ENCODE measurements around the gene RGSL1.

Gene RGSL1

DNA sequence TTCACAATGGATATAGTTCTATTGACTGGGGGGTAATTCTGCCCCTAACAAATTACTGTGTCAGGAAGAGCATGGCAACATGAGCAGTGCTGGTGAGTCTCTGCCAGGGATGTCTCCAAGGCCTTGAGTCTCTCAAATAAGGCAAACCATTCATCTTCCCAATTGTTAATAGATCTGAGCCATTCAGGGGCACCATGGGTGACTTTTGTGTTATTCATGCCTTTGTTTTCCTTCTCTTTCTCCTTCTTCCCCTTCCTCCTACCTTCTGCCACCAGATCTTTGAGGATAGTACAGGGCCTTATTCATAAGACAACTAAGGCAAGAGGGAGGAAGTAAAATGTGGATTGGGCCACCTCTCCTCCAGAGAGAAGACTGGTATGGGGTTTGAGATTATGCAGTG, at the start of gene RGSL1:
Gene RGSL1, plus strand, starts transcription at position 60 of the 400 bp plus-strand sequence. Its CDS starts 20 bp downstream, at position 80.
- DNase-seq: no peak

DNA sequence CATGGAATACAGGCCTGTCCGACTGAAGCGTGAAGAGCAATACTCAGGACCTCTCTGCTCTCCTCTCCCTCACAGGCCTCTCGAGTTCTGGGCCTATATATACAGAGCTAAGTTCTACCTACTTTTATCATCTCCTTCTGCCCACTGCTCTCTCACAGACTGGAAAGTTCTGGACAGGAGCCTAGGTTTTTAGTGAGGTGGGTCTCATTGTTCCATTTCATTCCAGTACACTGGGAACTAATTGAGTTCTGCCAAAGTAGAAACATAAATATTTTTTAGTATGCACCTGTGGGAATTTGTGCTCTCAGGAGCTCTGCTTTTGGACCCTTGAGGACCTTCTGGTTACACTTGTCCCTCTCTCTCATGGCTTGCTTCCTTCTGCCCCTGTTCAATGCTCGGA, 49.4 kb upstream of the RGSL1 start, which contains the start of gene TEDDM1:
Gene TEDDM1, minus strand, starts transcription at position 101 of the 400 bp plus-strand sequence. CDS start 182 bp downstream, outside the sequence.
- no peak for DNase-seq

DNA sequence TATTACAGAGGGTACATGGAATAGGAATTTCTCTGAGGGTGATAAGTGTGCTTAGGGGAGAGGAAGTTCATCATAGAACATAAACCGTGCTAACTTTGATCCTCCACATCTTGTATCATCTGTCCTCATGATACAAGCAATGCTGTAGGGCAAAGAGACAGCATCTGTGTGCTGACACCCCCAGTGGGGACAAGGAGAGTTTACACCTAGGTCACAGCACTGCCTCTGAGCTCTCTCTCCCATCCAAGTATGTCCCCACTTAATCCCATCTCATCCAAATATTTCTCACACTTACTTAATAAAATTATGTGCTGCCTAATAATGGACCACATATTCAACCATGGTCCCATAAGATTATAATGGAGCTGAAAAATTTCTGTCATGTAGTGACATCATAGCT, 45.2 kb upstream of the RGSL1 start:
- DNase-seq: no peak

DNA sequence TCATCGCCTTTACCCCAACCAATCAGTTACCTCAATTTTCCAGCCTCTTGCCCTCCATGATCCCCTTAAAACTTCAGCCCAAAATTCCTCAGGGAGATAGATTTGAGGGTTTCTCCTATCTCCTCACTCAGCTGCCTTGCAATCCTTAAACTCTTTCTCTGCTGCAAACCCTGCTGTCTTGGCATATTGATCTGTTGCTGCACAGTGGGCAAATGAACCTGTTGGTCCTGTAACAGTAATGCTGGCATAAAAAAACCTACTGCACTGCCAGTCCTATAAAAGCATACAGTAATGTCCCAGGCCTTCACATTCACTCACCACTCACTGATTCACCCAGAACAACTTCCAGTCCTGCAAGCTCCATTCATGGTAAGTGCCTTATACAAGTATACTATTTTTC, 44.4 kb upstream of the RGSL1 start:
- no peak for DNase-seq

DNA sequence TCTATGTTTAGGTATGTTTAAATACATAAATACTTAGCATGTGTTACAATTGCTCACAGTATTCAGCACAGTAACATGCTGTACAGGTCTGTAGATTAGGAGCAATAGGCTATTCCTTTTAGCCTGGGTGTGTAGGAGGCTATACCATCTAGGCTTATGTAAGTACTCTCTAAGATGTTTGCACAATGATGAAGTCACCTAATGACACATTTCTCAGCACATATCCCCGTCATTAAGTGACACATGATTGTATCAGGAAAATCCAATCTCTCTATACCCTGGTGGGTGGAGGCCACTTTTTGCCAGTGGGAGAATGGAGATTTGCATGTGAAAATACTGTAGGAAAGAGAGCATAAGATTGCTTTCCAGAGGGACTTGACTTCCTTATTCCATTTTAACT, 43.9 kb upstream of the RGSL1 start:
- no peak for DNase-seq

DNA sequence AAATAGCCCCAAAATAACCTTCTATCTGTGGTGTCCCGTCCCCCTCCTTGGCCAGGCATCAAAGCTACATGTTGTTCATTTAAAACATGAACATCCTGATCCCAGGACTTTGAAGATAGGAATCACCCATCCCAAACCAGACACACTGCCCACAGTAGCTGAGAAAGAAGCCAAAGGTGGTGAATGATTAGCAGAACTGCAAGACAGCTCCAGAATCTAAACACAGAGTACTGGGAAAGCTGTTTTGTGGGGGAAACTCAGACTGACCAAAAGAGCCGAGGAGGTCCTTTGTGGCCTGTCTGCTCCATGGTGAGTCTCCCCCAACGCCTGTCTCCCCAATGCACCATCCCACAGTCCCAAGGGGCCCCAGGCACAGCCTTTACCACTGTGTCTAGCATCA, 42.2 kb upstream of the RGSL1 start:
- no peak for DNase-seq

DNA sequence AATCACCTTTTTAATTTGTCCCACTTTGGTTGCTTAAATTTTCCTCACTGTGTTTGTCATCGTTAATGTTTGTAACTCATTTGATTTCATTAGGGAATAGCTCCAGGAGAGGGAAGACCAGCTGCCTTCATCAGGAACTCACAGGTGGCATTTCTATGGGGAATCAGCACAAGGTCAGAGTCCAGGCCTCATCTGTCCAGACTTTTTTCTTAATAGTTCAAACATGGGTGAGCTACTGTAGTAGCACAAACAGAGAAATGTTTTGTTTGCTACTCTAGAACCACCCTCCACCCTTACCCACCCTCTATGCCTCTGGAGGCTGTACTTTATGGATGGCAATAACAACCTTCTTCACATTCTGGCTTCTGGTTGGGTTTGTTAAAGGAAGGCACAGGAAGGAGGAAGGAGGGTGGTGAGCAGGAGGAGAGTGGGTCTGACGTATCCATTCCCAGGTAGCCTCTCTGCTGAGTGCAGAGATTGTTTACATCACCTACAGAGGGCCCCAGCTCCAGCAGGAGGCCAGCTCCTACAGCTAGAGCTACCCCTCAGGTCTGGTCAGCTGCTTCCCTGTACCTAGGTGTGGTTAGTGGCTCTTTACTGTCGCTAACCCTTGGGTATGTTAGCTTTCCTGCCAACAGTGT, 41.4 kb upstream of the RGSL1 start:
- no peak for DNase-seq

DNA sequence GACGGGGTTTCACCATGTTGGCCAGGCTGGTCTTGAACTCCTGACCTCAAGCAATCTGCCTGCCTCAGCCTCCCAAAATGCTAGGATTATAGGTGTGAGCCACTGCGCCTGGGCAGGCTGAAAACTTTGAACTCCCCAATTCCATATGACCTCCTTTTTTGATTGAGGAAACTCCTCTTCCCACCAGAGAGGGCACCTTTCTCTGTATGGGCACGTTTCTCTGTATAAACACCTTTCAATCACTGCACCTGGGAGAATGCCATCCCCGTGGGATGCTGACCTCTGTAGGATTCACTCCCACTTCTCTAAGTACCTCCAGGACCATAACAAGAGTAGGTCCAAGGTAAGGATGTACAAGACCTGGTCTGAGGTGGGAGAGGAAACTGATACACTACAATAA, 39.8 kb upstream of the RGSL1 start:
- DNase-seq: no peak

DNA sequence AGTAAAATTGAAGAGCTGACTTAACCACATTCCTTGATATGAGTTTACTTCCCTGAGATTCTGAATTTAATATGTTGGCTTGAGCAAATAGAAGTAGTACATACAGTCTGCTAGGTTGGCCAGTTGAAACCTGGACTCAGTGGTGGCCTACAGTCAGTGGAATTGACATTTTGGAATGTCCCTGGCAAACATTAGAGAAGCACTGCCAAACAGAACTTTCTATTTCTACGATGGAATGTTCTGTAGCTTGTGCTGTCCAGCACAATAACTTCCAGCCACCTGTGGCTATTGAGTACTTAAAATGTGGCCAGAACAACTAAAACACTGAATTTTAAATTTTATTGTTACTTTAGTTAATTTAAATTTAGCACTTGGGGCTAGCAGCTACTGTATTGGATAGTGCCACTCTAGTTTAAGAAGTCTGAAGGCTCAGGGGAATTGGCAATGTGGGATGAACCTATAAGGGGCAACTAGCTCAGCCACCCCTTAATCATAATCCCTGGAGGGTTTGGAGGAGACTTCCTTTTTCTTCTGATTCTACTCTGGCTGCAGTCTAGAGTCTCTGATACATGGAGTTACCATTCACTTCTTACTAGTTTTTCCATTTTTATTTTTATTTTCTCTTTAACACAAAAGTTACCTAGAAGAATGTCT, 39.2 kb upstream of the RGSL1 start:
- DNase-seq: no peak

DNA sequence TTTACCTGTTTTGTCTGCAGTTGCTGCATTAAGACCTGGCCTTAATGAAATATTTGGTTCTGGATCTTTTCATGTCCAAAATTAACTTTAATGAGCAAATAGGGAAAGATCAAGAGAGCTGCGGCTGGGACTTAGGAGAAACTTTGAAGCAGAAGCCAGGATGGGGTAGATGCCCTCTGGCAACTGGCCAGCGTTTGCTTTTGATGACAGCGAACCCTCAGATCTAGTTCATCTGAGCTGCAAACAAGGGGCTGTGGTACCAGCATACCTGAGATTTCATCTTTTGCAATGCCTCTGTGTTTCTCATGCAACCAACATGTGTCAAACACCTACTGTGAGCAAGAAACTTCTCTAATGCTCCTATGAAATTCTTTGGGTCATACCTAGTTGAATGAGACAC, 36.5 kb upstream of the RGSL1 start:
- no peak for DNase-seq

DNA sequence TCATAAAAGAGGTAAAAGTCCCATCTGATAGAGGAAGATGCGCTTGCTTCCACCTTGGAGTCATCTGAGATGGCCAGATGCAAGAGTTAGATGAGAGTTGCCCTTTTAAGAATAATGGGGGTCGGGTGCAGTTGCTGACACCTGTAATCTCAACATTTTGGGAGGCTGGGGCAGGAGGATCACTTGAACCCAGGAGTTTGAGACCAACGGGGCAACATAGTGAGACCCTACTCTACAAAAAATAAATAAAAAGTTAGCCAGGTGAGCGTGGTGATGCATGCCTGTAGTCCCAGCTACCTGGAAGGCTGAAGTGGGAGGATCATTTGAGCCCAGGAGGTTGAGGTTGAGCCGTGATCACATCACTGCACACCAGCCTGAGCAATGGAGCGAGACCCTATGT, 36.0 kb upstream of the RGSL1 start:
- no peak for DNase-seq

DNA sequence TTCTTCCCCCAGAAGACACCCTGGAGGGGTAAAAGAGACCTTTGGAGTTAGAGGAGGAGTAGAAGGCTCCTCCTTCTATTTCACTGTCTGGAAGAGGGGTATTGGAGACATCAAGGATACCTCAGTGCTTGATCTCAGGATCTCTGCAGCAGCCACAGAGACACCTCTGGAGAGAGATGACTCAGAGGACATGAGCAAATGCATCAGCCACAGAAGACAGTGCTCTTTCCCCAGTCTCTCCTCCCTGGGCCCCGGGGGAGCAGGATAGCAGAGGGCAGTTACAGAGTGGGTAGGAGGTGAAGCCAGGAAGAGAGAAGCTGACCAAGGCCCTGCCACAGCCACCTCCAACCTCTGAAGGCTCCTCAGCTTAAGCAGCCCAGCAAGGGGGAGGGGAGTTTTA, 34.2 kb upstream of the RGSL1 start:
- no peak for DNase-seq

DNA sequence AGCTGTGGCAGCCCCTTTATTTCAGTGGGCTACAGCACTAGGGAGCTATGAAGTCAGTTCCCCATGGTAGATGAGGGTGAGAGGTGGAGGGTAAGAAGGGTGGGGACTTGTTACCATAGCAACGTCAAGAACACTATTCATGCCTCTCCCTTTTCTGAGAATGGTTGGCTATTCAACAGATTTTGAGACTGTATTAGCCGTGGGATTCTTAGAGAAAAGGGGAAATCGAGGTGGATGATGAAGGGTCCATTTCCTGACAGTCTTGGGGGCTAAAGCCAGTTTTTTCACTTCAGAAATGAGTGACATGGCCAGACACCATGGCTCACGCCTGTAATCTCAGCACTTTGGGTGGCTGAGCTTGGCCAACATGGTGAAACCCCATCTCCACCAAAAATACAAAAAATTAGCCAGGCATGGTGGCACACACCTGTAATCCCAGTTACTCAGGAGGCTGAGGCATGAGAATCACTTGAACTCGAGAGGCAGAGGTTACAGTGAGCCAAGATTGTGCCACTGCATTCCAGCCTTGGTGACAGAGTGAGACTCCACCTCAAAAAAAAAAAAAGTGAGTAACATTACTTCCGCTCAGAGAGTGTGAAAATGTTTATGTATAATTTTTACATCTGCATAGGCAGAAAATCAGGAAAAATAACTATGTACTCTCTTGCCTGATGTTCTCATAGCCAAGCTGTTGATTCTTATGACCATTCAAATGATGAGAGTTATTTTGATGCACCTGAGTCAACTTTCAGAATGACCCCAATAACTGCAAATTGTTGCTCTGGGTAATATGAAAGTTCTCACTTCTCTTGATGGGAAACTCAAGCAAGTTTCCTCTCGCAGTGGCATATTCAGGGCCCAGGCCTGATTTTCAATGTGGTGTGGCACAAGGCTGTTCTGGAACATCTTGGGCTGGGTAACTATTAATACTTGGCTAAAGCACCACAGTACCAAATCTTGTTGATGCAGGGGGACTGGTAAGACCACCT, 23.2 kb upstream of the RGSL1 start:
- DNase-seq: no peak

DNA sequence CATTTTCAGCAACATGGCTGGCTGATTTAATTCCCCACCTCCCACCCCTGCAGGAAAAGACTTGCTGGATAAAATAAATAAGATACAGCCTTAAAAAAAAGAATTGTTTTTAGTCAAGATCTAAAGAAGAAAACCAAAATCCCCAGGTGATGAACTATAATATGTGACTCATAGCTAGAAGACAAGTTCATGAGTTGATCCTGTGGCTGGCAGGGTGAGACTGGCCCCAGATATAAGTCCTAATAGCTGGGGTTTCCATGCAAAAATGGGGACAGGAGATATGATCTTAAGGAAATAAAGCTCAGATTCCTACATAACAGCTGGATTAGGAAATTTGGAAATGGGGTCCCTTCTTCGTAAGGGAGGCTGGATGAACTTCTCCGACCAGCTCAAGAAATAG, 21.9 kb upstream of the RGSL1 start:
- DNase-seq: no peak

DNA sequence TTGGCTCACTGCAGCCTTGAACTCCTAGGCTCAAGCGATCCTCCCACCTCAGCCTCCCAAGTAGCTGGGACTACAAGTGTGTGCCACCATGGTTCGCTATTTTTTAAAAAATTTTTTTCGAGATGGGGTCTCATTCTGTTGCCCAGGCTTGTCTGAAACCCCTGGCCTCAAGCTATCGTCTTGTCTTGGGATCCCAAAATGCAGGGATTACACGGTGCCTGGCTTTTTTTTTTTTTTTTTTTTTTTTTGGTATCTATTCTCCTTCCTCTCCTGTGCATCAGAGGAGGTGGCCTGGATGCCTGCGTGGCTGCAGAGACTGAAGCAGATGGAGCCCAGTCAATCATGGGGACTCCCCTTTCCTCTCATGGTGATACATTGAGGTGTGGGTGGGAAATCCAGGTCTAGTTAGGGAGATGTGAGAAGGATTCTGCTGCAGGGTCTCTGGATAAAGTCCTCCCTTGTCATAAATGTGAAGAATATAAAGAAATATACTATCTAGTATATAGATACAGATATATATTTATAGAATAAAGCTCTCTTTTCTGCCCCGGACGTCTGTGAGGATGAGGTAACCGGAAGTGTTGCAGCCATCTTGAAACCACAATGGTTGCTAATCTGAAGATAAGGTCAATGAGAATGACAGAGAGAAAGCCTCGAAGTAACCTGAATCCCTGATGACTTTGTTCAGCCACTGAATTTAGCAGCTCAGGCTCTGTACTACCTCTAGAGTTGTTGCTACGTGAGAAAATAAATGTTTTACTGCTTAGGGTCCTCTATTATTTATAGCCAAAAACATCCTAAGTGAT, 19.5 kb upstream of the RGSL1 start:
- DNase-seq: no peak

DNA sequence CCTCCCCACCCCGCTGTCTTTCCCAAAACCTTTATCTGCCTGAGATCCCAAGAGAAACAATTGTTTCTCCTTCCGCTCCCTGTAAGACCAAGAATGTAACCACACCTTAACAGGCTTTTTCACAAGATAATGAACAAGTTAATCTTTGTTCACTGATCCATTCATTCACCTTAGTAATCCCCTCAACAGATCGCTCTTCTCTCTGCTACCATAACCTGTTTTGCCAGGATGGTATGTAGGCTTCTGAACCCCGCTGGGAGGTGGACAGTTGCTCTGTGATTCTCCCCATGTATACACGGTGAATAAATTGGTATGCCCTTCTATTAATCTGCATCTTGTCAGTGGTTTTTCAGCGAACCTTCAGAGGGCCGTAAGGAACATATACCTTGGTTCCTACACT, 18.7 kb upstream of the RGSL1 start:
- no peak for DNase-seq

DNA sequence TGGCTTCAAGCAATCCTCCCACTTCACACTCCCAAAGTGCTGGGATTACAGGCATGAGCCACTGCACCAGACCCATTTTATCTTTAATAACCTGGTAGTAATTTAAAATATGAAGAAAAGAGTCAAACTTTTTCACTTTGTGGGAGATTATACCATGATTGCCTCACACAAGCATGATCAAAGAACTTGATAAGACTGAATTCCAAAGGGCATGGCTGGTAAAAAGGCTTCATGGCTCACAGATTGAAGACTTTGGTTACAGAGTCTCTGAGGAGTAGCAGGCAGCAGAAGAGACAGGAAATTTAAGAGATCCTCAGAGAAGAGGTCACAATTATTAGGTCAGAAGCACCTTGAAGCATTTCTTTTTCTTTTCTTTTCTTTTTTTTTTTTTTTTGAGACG, 16.4 kb upstream of the RGSL1 start:
- no peak for DNase-seq

DNA sequence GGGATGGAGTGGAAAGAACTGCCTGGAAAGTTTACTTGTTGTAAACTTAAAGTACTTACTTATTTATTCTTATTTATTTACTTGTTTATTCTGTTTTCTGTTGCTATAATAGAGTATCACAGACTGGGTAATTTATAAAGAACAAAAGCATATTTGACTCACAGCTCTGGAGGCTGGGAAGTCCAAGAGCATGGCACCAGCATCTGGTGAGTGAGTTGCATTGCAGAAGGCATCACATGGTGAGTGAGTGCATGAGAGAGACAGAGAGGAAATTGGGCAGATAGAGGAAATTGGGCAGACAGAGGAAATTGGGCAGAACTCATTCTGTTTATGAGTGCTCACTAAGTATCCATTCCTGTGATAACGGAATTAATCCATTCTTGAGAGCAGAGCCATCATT, 11.6 kb upstream of the RGSL1 start:
- DNase-seq: no peak

DNA sequence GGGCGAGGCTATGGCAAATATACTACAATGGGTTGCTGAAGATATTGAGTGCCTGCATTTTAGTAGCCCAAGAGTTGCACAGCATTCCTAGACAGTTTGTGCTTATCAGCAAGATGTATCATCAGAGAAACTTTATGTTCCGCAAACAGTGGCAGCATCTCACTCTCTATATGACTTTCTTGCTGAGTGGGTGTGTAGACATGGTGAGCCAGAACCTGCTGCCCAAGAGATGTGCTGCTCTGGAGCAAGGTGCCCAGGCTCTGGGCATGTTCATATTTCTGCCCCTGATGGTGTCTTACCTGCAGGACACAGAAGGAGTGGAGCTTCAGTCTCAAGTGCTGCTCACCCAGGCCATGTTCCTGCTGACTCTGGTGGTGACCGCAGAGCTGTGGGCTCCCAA, 8.2 kb upstream of the RGSL1 start:
- DNase-seq: no peak

DNA sequence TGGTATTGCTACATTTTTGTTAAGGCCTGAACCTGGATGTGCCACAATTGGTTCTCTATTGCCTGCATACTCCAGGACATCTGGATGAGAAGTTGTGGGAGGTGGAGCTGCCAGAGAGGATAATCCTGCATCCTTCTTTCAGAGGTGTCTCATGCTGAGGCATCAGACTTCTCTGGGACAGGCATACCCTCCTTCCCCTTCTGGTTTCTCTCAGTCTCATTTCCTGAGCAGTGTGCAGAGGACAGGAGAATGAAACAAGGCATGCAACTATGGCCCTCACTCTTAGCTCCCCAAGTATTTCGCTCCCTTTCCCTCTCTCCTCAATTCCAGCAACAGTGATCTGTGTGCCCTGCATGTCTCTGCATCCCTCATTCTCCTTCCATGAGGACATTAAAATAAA, 7.6 kb upstream of the RGSL1 start:
- no peak for DNase-seq

DNA sequence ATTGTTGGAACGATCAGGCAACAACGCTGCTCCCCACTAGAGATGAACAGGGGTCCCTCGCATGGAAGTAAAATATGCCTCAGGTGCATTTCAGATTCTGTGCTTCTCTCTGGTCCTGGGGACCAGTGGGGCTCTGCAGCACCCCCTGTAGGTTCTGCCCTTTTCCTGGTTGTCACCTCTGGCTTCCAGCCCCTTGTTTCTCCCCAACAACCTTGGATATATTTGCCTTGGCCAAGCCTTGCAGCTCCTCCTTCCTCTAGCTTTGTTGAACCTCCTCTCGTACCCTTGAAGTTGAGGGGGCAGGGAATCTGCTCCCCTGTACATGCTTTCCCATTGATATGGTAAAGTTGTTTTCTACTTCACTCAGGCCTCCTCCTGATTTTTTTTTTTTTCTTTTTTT, 5.4 kb upstream of the RGSL1 start:
- DNase-seq: no peak

DNA sequence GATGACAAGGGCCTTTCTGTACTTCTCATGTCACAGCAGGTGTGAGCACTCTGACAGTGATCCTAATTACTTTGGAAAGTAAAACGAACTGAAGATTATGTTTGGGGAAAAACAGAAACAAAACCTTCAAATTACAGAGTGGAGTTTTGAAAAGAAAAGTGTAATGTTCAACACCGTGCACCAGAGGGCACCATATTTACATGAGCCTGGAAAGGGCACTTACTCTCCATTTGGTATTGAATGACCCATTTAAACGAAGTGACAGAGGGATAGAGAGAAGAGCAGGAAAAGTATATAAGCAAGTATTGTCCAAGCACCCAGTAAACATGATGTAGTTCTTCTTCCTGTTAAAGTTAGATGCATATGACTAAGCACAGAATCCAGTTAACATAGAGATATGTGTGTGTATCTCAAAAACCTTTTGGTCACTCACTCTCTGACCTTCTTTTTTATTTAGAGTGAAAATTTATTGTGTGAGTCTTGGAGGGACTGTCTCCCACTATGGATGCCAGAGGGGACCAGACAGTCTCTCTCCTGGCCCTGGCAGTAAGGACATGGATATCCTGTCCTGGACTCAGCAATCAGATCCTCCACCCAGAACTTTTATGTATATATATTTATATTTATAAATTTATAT, 3.8 kb upstream of the RGSL1 start:
- no peak for DNase-seq
